GM18505 (cell line): ENCODE results near the gene RABGEF1.

Experiments
- ATAC-seq: cut with Tn5 transposase; IDR thresholded peaks from one replicate; pipeline ENCODE4 v1.9.1; 2021; ENCODE audit not compliant: unreplicated experiment
- POLR2A ChIP-seq: IDR thresholded peaks from 4 replicates; pipeline ENCODE4 v1.6.1; 2011; ENCODE audit warnings: borderline replicate concordance; ENCODE audit not compliant: insufficient read depth, insufficient read length; ENCODE audit errors: extremely low read depth

Gene RABGEF1

GRCh38 chr7:66859794-66860645 lies 119.5 kb downstream of the RABGEF1 start:
- ATAC-seq: no peak

GRCh38 chr7:66860767-66861166 lies 120.2 kb downstream of the RABGEF1 start:
- no peak for ATAC-seq
- no peak for TF ChIP-seq POLR2A

More at GRCh38 chr7:66859794-66860645, 119.5 kb downstream of the RABGEF1 start:
- no peak for TF ChIP-seq POLR2A
